ENCODE data around the gene ZRANB2.

ZRANB2 gene

GRCh38 chr1:71027991-71028390, 52.8 kb downstream of the ZRANB2 start:
- DNase-seq (ENCODE audit: low read depth in 2 of 2) = no peak

GRCh38 chr1:71026093-71026492, 54.7 kb downstream of the ZRANB2 start:
- DNase-seq (ENCODE audit: low read depth in 2 of 2) = no peak

GRCh38 chr1:71023515-71023914, 57.3 kb downstream of the ZRANB2 start:
- DNase-seq (ENCODE audit: low read depth in 2 of 2) = no peak

GRCh38 chr1:71019233-71019969, 61.4 kb downstream of the ZRANB2 start:
- no peak for DNase-seq (ENCODE audit: low read depth in 2 of 2)

- no peak for DNase-seq (ENCODE audit: low read depth in 2 of 2)
These were observed 62.0 kb downstream of the ZRANB2 start for GRCh38 chr1:71018791-71019190.

GRCh38 chr1:71015745-71016144, 65.1 kb downstream of the ZRANB2 start:
- DNase-seq (ENCODE audit: low read depth in 2 of 2) = no peak

- DNase-seq (ENCODE audit: low read depth in 2 of 2) = no peak
These were observed 66.7 kb downstream of the ZRANB2 start for GRCh38 chr1:71014178-71014579.
